Fibroblast of lung (primary cell): Measurements from ENCODE around the gene GIGYF2. TPM values are rescaled to one million over a fixed set of nuclear protein-coding genes. Genes with fewer than 3 reads are reported as not detected.
"Not testable (repeated sequence)": the region's sequence is repeated elsewhere in the genome, so short reads cannot be mapped to it uniquely, and the experiment has no call there.

Experiments
- DNase-seq, 2 donors: peaks; one replicate each; pipeline versions ENCODE4 v3.0.0 to v3.0.0-alpha.2; 2010; ENCODE audit warnings: low read depth in 2 of 2
- H2AFZ ChIP-seq: 2 replicates; pipeline ENCODE4 v1.5.1; 2012; ENCODE audit warnings: low read length, control low read depth, inconsistent platforms
- H3K27ac ChIP-seq: 2 replicates; pipeline ENCODE4 v1.5.1; 2011; ENCODE audit warnings: low read length, control low read depth; ENCODE audit not compliant: insufficient read depth
- H3K27me3 ChIP-seq: 2 replicates; pipeline ENCODE4 v1.5.1; 2011; ENCODE audit warnings: mild to moderate bottlenecking, low read length; ENCODE audit not compliant: control insufficient read depth, insufficient read depth
- H3K36me3 ChIP-seq: 2 replicates; pipeline ENCODE4 v1.5.1; 2011; ENCODE audit warnings: low read length; ENCODE audit not compliant: control insufficient read depth, insufficient read depth
- H3K4me1 ChIP-seq: 2 replicates; pipeline ENCODE4 v1.5.1; 2011; ENCODE audit warnings: low read length; ENCODE audit not compliant: control insufficient read depth, insufficient read depth; ENCODE audit errors: extremely low read depth
- H3K4me2 ChIP-seq: 2 replicates; pipeline ENCODE4 v1.5.1; 2011; ENCODE audit warnings: low read length, control low read depth; ENCODE audit not compliant: insufficient read depth; ENCODE audit errors: extremely low read depth
- H3K4me3 ChIP-seq, 4 experiments: fragments of 200-600 bp in 1 of 4; sonication (generic) in 1 of 4; replicated peaks in 1 of 4; 2 replicates each; pipeline ENCODE4 v1.5.1; 2011 to 2016; ENCODE audit warnings: low read length in 4 of 4, low read depth in 3 of 4, mild to moderate bottlenecking in 3 of 4, control low read depth in 2 of 4, inconsistent platforms in 1 of 4, mixed read lengths in 1 of 4; ENCODE audit not compliant: insufficient read depth in 1 of 4; ENCODE audit errors: control extremely low read depth in 1 of 4
- H3K79me2 ChIP-seq: 2 replicates; pipeline ENCODE4 v1.5.1; 2012; ENCODE audit warnings: mild to moderate bottlenecking, low read length, inconsistent platforms; ENCODE audit not compliant: control insufficient read depth, insufficient read depth
- H3K9ac ChIP-seq: 2 replicates; pipeline ENCODE4 v1.5.1; 2011; ENCODE audit warnings: mild to moderate bottlenecking, low read length, control low read depth; ENCODE audit not compliant: insufficient read depth
- H3K9me3 ChIP-seq: 2 replicates; pipeline ENCODE4 v1.5.1; 2012; ENCODE audit warnings: low read depth, low read length; ENCODE audit not compliant: control insufficient read depth, insufficient read depth
- H4K20me1 ChIP-seq: 2 replicates; pipeline ENCODE4 v1.5.1; 2011; ENCODE audit warnings: low read length; ENCODE audit not compliant: control insufficient read depth, insufficient read depth; ENCODE audit errors: extremely low read depth
- EZH2 ChIP-seq: IDR thresholded peaks from 2 replicates; pipeline ENCODE4 v1.5.1; 2012; ENCODE audit warnings: low read length, control low read depth, mild to moderate bottlenecking; ENCODE audit errors: missing control alignments
- polyA plus RNA-seq, 2 donors: library from polyadenylated mRNA; depleted of rRNA in 1 of 2; stranded (reverse) in 1 of 2; unstranded in 1 of 2; fragments of >200 nt; gene quantifications; 2 replicates each; pipeline ENCODE4 v1.2.1, GENCODE V29; 2011 to 2012; ENCODE audit warnings: missing spikeins in 1 of 2
- total RNA-seq: library from RNA; depleted of rRNA; stranded (reverse); fragments of >200 nt; gene quantifications from 2 replicates; pipeline ENCODE4 v1.2.1, GENCODE V29; 2014
- TF ChIP-seq, protein P1 (sequence below), 2 donors: IDR thresholded peaks in 1 of 2; conservative IDR thresholded peaks in 1 of 2; 1 replicate in 1 of 2; 2 replicates in 1 of 2; pipeline ENCODE4 v1.5.1; 2011 to 2012; ENCODE audit warnings: low read length in 2 of 2, control low read depth in 1 of 2, inconsistent platforms in 1 of 2, low read depth in 1 of 2, mild to moderate bottlenecking in 1 of 2

The GIGYF2 gene
- total and polyA plus RNA-seq, 2 donors (not counting 1 experiment from before 2014, with no cell fraction given) = 31.1 to 64.7 TPM

DNA sequence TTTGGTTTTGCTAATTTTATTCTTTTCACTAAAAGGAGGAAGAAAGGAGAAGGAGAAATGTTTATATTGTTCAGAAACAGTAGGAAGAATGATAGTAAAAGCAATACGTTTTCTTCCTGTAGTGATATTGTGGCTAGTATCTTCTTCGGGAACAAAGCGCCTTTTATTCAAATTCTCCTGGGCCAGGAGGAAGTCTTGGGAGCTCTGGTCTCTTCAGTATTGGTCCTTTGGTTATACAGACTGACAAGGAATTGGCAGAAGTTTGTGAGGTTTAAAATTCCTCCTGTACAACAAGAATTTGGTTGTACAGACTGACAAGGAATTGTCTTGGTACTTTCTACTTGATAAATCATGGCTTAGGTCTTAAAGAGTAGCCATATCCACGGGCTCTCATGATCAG lies 9.9 kb downstream of the GIGYF2 start:
- no peak overlapping the region for H3K27ac ChIP-seq
- no peak overlapping the region for H2AFZ ChIP-seq
- H3K4me2 ChIP-seq = no peak overlapping the region
- H3K79me2 ChIP-seq = peaks cover 45% of the 10 kb centered on the region
- DNase-seq = no peak
- no peaks in the 10 kb centered on the region for H3K27me3 ChIP-seq
- H4K20me1 ChIP-seq = peaks cover under 1% of the 10 kb centered on the region
- no peaks in the 10 kb centered on the region for H3K4me1 ChIP-seq
- no peaks in the 10 kb centered on the region for H3K36me3 ChIP-seq
- no peak overlapping the region for H3K4me3 ChIP-seq
- TF ChIP-seq, protein P1, sequence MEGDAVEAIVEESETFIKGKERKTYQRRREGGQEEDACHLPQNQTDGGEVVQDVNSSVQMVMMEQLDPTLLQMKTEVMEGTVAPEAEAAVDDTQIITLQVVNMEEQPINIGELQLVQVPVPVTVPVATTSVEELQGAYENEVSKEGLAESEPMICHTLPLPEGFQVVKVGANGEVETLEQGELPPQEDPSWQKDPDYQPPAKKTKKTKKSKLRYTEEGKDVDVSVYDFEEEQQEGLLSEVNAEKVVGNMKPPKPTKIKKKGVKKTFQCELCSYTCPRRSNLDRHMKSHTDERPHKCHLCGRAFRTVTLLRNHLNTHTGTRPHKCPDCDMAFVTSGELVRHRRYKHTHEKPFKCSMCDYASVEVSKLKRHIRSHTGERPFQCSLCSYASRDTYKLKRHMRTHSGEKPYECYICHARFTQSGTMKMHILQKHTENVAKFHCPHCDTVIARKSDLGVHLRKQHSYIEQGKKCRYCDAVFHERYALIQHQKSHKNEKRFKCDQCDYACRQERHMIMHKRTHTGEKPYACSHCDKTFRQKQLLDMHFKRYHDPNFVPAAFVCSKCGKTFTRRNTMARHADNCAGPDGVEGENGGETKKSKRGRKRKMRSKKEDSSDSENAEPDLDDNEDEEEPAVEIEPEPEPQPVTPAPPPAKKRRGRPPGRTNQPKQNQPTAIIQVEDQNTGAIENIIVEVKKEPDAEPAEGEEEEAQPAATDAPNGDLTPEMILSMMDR (conservative IDR thresholded peaks at IDR 0.05 in 1 of 2, IDR thresholded peaks at IDR 0.05 in 1 of 2; ENCODE audit: low read depth in 1 of 2, low read length in 2 of 2) = no peak
- TF ChIP-seq EZH2 = no peak
- H3K9me3 ChIP-seq = no peaks in the 10 kb centered on the region
- H3K9ac ChIP-seq = no peak overlapping the region

DNA sequence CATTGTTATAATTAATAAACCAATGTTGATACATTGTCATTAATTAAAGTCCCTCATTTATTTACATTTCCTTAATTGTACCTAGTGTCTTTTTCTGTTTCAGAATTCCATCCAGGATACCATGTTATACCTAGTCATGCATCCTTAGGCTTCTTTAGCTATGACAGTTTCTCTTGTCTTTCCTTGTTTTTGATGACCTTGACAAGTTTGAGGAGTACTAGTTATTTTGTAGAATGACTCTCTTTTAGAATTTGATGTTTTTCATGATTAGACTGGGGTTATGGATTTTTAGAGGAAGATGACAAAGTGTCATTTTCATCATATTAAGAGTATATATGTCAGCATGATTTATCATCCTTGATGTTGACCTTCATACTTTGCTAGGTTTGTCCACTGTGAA lies 16.4 kb downstream of the GIGYF2 start:
- Histone ChIP-seq H3K79me2 (peaks cover 58% of the 10 kb centered on the region), H3K36me3 (peaks cover 1% of the 10 kb centered on the region), H3K4me1 (no peaks in the 10 kb centered on the region), H4K20me1 (peaks cover 3% of the 10 kb centered on the region), H3K9me3 (no peaks in the 10 kb centered on the region), H3K27me3 (no peaks in the 10 kb centered on the region), H3K4me3 (no peak overlapping the region), H2AFZ (no peak overlapping the region), H3K9ac (no peak overlapping the region), H3K4me2 (no peak overlapping the region), H3K27ac (no peak overlapping the region)
- no peak for DNase-seq
- TF ChIP-seq EZH2 = no peak
- TF ChIP-seq, protein P1 (conservative IDR thresholded peaks at IDR 0.05 in 1 of 2, IDR thresholded peaks at IDR 0.05 in 1 of 2; ENCODE audit: low read depth in 1 of 2, low read length in 2 of 2) = no peak

DNA sequence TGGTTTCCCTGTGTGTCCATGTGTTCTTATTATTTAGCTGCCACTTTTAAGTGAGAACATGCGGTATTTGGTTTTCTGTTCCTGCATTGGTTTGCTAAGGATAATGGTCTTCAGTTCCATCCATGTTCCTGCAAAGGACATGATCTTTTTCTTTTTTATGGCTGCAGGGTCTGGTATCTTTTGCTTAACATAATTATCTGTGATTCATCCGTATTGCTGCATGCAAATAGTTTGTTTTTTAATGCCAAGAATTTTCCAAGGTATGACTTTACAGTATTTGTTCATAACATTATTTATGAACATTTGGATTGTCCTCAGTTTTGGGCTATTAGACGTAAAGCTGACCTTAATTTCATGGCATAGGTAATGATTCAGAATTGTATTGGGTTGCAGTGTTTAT lies 17.8 kb downstream of the GIGYF2 start:
- Histone ChIP-seq H3K9me3 (no peaks in the 10 kb centered on the region), H3K36me3 (peaks cover 1% of the 10 kb centered on the region), H3K4me3 (no peak overlapping the region), H3K79me2 (peaks cover 70% of the 10 kb centered on the region), H3K27me3 (no peaks in the 10 kb centered on the region), H2AFZ (no peak overlapping the region), H3K27ac (no peak overlapping the region), H3K4me1 (no peaks in the 10 kb centered on the region), H3K9ac (no peak overlapping the region), H3K4me2 (no peak overlapping the region), H4K20me1 (peaks cover 3% of the 10 kb centered on the region)
- TF ChIP-seq, protein P1 (conservative IDR thresholded peaks at IDR 0.05 in 1 of 2, IDR thresholded peaks at IDR 0.05 in 1 of 2; ENCODE audit: low read depth in 1 of 2, low read length in 2 of 2) = no peak
- TF ChIP-seq EZH2 = no peak
- no peak for DNase-seq

DNA sequence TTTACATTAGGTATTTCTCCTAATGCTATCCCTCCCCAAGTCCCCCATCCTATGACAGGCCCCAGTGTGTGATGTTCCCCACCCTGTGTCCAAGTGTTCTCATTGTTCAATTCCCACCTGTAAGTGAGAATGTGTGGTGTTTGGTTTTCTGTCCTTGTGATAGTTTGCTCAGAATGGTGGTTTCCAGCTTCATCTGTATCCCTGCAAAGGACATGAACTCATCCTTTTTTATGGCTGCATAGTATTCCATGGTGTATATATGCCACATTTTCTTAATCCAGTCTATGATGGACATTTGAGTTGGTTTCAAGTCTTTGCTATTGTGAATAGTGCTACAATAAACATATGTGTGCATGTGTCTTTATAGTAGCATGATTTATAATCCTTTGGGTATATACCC lies 22.9 kb downstream of the GIGYF2 start:
- not testable (repeated sequence) for H3K36me3 ChIP-seq, H3K9ac ChIP-seq, H3K4me1 ChIP-seq, H3K27ac ChIP-seq, H3K9me3 ChIP-seq, H3K27me3 ChIP-seq, H2AFZ ChIP-seq, DNase-seq, H4K20me1 ChIP-seq, H3K4me2 ChIP-seq, H3K4me3 ChIP-seq
- H3K79me2 ChIP-seq = peaks cover 58% of the 10 kb centered on the region
